Hypothalamus (tissue), 51 donors: ENCODE results near the gene RABL6.
"Not testable (repeated sequence)": the region's sequence is repeated elsewhere in the genome, so short reads cannot be mapped to it uniquely, and the experiment has no call there.

Experiments
- DNase-seq, 51 donors: peaks; one replicate each; lab custom pipeline; 2025; lab: John Stamatoyannopoulos, UW

The RABL6 gene

GRCh38 chr9:136854842-136855460 lies 47.2 kb downstream of the RABL6 start:
- DNase-seq = no peak

DNA sequence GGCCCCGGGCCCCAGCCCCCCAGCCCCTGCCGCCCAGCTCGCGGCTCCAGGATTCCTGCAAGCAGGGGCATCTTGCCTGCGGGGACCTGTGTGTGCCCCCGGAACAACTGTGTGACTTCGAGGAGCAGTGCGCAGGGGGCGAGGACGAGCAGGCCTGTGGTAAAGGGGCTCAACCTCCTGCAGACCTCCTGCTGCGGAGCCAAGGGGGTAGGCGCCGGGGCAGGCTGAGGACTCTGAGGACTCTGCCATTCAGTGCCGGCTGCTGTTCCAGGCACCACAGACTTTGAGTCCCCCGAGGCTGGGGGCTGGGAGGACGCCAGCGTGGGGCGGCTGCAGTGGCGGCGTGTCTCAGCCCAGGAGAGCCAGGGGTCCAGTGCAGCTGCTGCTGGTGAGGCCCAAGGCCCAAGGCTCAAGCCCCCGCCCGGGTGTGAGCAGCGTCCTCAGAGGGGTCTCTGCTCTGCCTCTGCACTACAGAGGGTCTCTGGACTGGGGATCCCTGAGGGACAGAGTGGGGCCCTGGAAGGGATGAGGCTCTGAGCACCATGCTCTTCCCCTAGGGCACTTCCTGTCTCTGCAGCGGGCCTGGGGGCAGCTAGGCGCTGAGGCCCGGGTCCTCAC lies 47.8 kb downstream of the RABL6 start:
- DNase-seq = no peak

- no peak for DNase-seq
Measured at GRCh38 chr9:136856079-136856476, 48.3 kb downstream of the RABL6 start.

DNA sequence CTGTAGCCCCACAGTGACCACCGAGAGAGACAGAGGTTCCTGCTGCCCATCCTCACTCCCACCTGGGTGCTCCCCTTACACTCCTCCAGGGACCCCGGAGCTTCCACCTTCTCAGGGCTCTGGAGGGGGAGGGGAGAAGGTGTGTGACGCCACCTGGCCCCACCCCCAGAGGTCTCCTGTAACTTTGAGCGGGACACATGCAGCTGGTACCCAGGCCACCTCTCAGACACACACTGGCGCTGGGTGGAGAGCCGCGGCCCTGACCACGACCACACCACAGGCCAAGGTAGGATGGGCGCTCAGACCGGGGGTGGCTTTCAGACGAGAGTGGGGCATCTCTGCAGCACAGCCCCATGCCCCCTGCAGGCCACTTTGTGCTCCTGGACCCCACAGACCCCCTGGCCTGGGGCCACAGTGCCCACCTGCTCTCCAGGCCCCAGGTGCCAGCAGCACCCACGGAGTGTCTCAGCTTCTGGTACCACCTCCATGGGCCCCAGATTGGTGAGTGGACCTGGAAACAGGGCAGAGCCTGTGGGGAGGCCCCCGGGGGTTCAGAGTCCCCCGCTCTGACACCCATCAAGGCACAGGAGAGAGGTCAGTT lies 48.9 kb downstream of the RABL6 start:
- no peak for DNase-seq

- no peak for DNase-seq
Measured at GRCh38 chr9:136857166-136857565, 49.4 kb downstream of the RABL6 start.

DNA sequence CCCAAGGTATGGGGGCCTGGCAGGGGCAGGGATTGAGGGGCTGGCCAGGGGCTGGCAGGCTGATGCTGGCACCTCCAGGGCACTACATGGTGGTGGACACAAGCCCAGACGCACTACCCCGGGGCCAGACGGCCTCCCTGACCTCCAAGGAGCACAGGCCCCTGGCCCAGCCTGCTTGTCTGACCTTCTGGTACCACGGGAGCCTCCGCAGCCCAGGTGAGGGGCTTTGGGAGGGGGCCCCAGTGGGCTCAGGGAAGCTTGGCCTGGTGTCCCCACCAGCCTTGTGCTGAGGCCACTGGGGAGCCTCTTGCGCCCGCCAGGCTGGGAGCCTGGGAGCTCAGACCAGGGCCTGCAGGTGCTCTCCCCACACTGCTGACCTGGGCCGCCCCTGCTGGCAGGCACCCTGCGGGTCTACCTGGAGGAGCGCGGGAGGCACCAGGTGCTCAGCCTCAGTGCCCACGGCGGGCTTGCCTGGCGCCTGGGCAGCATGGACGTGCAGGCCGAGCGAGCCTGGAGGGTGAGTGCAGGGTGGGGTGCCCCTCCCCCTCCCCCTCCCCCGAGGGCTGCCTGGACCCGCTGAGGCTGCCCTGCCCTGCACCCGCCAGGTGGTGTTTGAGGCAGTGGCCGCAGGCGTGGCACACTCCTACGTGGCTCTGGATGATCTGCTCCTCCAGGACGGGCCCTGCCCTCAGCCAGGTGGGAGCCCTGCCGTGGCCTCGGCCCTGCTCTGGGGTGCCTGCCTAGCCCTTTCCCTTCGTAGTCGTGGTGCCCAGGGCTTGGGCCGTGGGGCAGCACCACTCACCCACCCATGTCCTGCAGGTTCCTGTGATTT lies 50.0 kb downstream of the RABL6 start:
- DNase-seq = no peak

DNA sequence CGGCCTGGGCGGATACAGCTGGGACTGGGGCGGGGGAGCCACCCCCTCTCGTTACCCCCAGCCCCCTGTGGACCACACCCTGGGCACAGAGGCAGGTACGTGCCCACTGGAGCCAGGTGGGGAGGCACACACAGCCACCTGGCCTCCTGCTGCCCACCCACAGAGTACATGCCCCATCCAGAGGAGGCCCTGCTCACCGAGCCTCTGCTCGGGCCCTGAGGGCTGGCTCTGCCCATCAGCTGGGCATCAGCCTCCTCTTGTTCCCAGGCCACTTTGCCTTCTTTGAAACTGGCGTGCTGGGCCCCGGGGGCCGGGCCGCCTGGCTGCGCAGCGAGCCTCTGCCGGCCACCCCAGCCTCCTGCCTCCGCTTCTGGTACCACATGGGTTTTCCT lies 50.7 kb downstream of the RABL6 start:
- no peak for DNase-seq

DNA sequence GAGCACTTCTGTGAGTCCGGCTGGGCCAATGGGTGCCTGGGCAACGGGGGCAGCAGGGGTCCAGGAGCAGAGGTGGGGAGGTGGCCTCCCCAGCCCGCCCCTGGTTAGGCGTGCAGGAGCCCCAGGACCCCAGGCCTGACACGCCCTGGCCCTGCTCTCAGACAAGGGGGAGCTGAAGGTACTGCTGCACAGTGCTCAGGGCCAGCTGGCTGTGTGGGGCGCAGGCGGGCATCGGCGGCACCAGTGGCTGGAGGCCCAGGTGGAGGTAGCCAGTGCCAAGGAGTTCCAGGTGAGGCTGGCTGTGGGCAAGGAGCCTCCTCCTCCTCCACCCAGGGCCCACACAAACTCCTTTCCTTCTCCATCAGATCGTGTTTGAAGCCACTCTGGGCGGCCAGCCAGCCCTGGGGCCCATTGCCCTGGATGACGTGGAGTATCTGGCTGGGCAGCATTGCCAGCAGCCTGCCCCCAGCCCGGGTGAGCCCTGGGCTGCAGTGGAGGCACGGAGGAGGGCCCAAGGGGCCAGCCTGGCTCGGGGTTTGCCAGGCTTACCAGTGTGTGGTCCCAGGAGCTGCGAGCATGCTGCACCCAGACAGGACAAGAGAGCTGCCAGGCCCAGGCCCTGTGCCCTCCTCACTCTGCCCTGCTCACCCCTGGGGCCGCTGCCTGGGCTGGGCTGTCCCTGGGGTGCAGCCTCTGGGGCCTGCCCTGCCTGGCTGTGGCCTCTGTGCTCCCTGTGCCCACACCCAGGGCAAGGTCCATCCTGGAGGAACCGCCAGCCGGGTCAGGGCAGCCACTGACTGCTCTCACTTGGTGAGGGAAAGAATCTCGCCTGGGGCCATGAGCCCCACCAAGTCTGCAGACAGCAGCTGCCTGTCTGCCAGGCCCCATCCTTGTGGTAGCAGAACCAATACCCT lies 51.4 kb downstream of the RABL6 start:
- DNase-seq = peak in 38 of 51 donors; percentile 13 to 79 (median 64)

DNA sequence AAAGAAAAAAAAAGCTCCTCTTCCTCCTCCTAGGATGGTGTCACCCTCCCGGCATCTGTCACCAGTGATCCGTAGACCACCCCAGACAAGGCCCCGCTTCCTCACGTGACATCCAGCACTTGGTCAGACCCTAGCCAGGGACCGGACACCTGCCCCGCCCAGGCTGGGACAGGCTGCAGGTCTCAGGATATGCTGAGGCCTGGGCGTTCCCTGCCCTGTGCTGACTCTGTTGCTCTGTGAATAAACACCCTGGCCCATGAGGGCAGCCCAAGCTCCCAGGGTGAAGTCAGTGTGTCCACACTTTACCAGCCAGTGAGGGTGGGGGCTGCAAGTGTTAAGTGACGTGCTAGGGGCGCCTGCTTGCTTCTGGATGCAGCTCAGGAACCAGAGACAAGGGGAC lies 52.8 kb downstream of the RABL6 start:
- DNase-seq = no peak

GRCh38 chr9:136860933-136861873 lies 53.5 kb downstream of the RABL6 start:
- no peak for DNase-seq

DNA sequence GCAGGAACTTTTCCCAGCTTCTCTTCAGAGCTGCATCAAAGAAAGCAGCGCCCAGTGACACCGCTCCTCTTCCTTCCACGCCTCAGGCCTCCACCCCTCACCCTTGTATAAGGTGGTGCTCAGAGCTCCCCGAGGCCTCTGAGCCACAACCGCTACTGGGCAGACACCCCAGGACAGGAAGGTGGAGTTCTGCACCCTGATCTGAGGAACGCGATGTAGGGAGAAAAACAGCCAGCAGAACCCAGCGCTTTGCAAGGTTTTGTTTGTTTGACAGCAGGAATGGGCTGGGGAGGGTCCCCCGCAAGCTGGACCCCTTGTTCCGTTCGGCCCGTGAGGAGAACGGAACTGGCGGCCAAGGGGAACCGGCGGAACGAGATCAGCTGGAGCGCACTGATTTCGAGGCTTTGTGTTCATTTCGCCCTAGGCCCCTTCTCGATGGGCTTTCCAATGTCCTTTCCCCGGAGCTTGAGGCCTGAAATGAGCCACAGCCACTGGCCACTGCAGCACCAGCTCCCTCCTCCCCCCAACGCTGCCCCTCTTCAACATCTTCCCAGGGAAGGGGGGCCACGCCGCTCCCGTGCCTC lies 54.2 kb downstream of the RABL6 start:
- no peak for DNase-seq

DNA sequence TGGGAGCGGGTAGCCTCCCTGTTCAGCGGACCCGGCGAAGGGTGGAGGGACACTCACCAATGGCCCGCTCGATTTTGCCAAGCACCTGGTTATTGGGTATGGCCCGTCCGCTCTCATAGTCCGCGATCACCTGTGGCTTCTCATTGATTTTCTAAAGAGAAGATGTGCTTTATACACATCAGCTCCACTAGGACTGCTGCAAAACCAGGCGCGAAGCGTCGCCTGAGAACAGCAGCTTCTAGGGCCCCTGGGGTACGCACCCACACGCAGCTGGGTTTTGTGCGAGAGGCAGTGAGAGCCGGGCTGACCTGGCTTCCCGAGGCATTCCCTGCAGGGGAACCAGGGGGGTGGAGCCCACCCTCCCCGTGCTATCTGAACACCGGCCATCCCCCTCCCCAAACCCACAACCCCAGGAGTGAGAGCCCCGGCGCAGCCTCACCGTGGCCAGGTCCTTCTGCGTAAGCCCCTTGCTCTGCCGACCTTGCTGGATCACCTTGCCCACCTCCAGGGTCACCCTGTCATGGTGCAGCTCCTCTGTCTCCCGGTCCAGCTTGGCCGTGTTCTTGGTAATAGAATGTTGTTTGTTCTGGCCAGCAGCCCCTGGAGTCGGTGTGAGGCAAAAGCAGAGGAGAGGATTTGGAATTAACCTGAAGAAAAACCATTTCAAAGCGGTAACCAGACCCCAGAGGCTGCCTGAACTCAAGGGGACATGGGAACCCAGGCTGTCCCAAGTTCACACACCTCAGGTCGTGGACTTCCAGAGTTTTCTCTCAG lies 55.3 kb downstream of the RABL6 start:
- DNase-seq = no peak

DNA sequence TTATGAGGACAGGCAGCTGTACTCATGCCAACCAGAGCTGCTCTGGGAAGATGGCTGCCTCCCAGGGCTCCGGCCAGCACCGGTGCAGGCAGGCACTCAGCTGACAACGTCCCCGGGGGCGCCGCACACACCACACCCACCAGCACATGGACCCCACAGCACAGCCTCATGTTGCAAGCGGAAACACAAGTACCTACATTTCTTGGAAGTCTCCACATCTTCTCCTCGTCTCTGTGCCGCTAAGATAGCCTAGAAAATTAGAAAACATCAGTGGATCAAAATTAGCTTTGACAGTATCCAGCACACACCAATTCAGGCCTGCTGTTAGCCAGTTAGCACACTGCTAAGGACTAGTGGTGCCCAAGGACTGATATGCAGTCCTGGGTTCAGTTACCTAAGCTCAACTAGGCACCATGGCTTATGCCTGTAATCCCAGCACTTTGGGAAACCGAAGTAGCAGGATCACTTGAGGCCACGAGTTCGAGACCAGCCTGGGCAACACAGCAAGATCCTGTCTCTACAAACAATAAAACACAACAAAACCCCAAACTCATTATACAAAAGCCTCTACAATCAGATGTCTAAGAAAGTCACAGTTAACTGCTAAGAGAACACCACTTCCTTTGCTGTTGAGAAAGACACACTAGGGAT lies 56.0 kb downstream of the RABL6 start:
- DNase-seq = no peak

- no peak for DNase-seq
Measured at GRCh38 chr9:136865041-136865767, 57.5 kb downstream of the RABL6 start.

DNA sequence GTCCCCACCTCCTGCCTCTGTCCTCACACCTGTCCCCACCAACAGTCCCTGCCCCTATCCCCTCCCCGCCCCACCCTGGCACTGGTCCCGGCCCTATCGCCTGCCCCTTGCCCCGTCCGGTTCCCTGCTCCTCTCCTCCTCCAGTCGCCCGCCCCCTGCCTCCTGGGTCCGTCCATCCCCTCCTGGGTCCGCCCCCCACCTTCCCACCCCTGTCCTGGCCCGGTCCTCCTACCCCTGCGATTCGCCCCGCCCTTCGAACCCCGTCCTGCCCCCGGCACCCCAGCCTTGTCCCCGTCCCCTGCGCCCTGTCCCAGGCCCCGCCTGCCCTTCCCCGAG lies 58.0 kb downstream of the RABL6 start:
- peak in 1 of 51 donors; percentile 54 for DNase-seq

DNA sequence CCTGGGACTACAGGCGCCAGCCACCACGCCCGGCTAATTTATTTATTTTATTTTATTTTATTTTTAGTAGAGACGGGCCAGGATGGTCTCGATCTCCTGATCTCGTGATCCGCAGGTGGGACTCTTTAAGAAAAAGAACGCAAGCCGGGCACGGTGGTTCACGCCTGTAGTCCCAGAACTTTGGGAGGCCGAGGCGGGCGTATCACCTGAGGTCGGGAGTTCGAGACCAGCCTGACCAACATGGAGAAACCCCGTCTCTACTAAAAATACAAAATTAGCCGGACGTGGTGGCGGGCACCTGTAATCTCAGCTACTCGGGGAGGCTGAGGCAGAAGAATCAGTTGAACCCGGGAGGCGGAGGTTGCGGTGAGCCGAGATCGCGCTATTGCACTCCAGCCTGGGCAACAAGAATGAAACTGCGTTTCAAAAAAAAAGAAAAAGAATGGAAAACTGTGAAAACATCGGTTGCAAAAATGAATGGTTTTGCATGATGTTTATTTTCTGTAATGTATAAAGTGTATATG lies 59.2 kb downstream of the RABL6 start:
- DNase-seq = not testable (repeated sequence)

GRCh38 chr9:136867480-136867879 lies 59.7 kb downstream of the RABL6 start:
- DNase-seq = no peak
